ENCODE data around the gene TNMD. TPM values are rescaled to one million over a fixed set of nuclear protein-coding genes. Genes with fewer than 3 reads are reported as not detected.

Gene TNMD
- total RNA-seq, 1 experiment from 2014 or later, result not detected

DNA sequence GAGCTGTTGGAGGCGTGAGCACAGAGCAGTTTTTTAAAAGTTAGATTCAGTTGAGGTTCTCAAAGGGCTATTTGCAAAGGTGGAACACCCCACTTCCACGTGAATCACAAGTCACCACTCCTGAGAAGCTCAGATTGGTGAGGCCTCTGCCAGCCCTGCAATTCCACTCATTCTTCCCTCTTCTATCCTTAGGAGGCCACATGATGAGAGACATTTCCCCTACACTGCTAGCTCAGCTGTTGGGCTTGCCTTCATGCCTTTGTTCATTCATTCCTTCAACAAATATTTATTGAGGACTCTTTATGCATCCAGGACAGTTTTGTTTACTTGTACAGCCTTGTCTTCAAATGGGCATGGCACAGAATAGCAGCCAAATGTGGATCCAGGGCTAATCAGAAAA is 63.0 kb downstream of the TNMD start:
- Histone ChIP-seq H3K9ac (ENCODE audit: low read length) (no peak overlapping the region), H3K36me3 (ENCODE audit: insufficient read depth, low read length) (no peaks in the 10 kb centered on the region), H3K4me2 (ENCODE audit: low read depth, low read length, poor library complexity, severe bottlenecking) (no peak overlapping the region), H3K4me1 (ENCODE audit: low read length) (peaks cover 13% of the 10 kb centered on the region), H3K9me2 (replicated peaks; ENCODE audit: insufficient read depth, low read length) (no peaks in the 10 kb centered on the region), H2AFZ (ENCODE audit: low read length) (no peak overlapping the region), H4K20me1 (ENCODE audit: insufficient read depth, low read depth, low read length) (no peaks in the 10 kb centered on the region), H3K9me3 (ENCODE audit: low read length) (no peaks in the 10 kb centered on the region), H3K79me2 (ENCODE audit: low read length) (no peaks in the 10 kb centered on the region), H3K27ac (ENCODE audit: low read length) (no peak overlapping the region), H3K4me3 (ENCODE audit: low read length) (no peak overlapping the region), H3K27me3 (ENCODE audit: low read length) (no peaks in the 10 kb centered on the region)
- DNase-seq, result no peak

DNA sequence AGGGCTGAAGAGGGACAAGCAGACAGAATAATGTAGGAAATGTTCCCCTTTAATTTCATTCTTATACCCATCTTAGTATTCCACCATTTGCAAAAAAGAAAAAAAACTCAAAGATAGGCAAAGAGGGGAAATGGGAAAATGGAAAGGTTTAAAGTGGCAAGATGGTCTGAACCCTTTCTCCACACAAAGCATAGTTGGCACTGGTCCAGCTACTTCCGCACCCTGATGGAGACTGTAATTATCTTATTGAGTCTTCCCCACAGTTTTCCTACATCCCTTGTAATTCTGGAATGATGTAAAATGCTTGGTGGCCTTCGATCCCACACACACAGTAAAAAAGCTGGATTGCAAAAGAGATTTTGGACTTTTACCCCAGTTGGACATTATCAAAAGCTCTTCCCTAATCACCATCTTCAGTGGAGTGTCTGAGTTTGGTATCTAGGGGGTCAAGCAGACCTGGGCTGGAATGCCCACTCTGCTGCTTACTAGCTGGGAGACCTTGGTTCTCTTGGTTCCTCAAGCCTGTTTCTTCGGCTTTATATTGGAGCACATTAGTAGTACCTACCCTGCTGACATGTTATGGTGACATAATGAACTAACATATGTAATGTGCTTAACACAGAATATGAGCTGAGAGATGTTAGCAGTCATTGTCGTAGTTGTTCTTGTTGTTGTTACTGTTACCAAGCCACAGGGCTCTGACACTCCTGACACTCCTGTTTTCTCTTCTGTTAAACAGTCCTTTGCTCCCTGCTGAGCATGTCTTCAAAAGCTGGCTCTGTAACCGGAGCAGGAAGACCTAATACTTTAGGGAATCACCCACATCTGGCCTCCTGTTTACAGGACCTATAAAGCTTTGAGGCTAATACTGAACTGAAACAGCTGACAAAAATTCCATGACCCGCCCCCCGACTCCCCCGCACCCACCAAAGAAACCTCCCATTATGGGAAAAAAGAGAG is 64.0 kb downstream of the TNMD start:
- Histone ChIP-seq H4K20me1 (ENCODE audit: insufficient read depth, low read depth, low read length) (no peaks in the 10 kb centered on the region), H3K27me3 (ENCODE audit: low read length) (no peaks in the 10 kb centered on the region)

More for the DNA sequence above, 64.0 kb downstream of the TNMD start:
- Histone ChIP-seq H3K36me3 (ENCODE audit: insufficient read depth, low read length) (no peaks in the 10 kb centered on the region), H2AFZ (ENCODE audit: low read length) (no peak overlapping the region), H3K9me3 (ENCODE audit: low read length) (no peaks in the 10 kb centered on the region), H3K9ac (ENCODE audit: low read length) (no peak overlapping the region), H3K4me3 (ENCODE audit: low read length) (no peak overlapping the region), H3K79me2 (ENCODE audit: low read length) (no peaks in the 10 kb centered on the region), H3K9me2 (replicated peaks; ENCODE audit: insufficient read depth, low read length) (no peaks in the 10 kb centered on the region), H3K27ac (ENCODE audit: low read length) (no peak overlapping the region), H3K4me2 (ENCODE audit: low read depth, low read length, poor library complexity, severe bottlenecking) (no peak overlapping the region), H3K4me1 (ENCODE audit: low read length) (peaks cover 13% of the 10 kb centered on the region)
- no peak for DNase-seq

Other genes with a start within 250 kb of the TNMD start
- not detected in 2 replicates for gene PCDH19, start 174.7 kb upstream of the TNMD start, total RNA-seq (2014; rRNA removed; shearing (Covaris generic); ENCODE audit: low replicate concordance)
- gene TSPAN6, start 51.9 kb downstream of the TNMD start, total RNA-seq (2014; rRNA removed; shearing (Covaris generic); ENCODE audit: low replicate concordance), result not detected in 2 replicates
- not detected in 2 replicates for gene SRPX2, start 59.3 kb downstream of the TNMD start, total RNA-seq (2014; rRNA removed; shearing (Covaris generic); ENCODE audit: low replicate concordance)
- gene SYTL4, start 147.2 kb downstream of the TNMD start, total RNA-seq (2014; rRNA removed; shearing (Covaris generic); ENCODE audit: low replicate concordance), result 0.30 and 1.2 TPM in 2 replicates
- gene CSTF2, start 235.5 kb downstream of the TNMD start, total RNA-seq (2014; rRNA removed; shearing (Covaris generic); ENCODE audit: low replicate concordance), result 19.5 and 24.9 TPM in 2 replicates